SK-N-MC (cell line): ENCODE results near the gene ZP2.

ENCODE experiments used
- EZH2 ChIP-seq: fragments of 200-600 bp; sonication (generic); IDR thresholded peaks from one replicate; pipeline ENCODE4 v1.6.1; 2017; ENCODE audit warnings: antibody characterized with exemption
- FOXP2 ChIP-seq: optimal IDR thresholded peaks from 2 replicates; pipeline ENCODE3; 2011; ENCODE audit warnings: mild to moderate bottlenecking, moderate library complexity; ENCODE audit not compliant: insufficient read depth; ENCODE audit errors: extremely low read length, control extremely low read depth
- POLR2AphosphoS5 ChIP-seq: IDR thresholded peaks from 2 replicates; pipeline ENCODE4 v1.6.1; 2012; ENCODE audit warnings: mild to moderate bottlenecking, low read depth, low read length, borderline replicate concordance

- TF ChIP-seq POLR2AphosphoS5 = no peak
- no peak for TF ChIP-seq EZH2
- TF ChIP-seq FOXP2 = no peak
Observed at GRCh38 chr16:21186326-21186691, 25.1 kb downstream of the ZP2 start.
